GM21360 (cell line): Measurements from ENCODE around the gene GZMB.
A peak's percentile ranks its signal among the peaks of the same experiment; 100 is the strongest.
"Not testable (repeated sequence)": the region's sequence is repeated elsewhere in the genome, so short reads cannot be mapped to it uniquely, and the experiment has no call there.

Experiments used
- ATAC-seq: cut with Tn5 transposase; IDR thresholded peaks from one replicate; pipeline ENCODE4 v1.9.1; 2021; ENCODE audit warnings: mild to moderate bottlenecking, moderate library complexity; ENCODE audit not compliant: unreplicated experiment

The GZMB gene

GRCh38 chr14:24631749-24632335, 2.1 kb downstream of the GZMB start:
- ATAC-seq = no peak

- no peak for ATAC-seq
Measured at GRCh38 chr14:24630872-24631477, 3.0 kb downstream of the GZMB start.

- no peak for ATAC-seq
Measured at GRCh38 chr14:24630087-24630871, 3.7 kb downstream of the GZMB start.

DNA sequence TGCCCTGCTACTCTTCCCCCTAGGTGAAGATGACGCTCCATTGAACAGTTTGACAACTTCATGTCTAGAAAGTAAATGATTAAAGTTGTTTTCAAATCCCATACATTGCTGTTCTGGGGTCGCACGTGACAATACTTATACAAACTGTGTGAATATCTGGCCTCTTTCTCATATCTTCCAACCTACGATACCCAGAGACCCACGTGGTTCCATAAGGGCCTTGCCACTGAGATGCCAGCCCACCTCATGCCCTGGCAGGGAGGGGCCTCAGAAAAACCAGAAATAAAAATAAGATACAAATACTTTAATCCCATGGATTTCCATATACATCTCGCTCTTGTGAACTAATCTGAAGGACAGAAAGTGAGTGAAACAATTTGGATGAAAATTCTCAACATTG, 4.5 kb downstream of the GZMB start:
- ATAC-seq = no peak

- no peak for ATAC-seq
Measured at GRCh38 chr14:24613747-24614146, 20.2 kb downstream of the GZMB start.

- ATAC-seq = no peak
Measured at GRCh38 chr14:24613241-24613640, 20.7 kb downstream of the GZMB start.

GRCh38 chr14:24612196-24612595, 21.8 kb downstream of the GZMB start:
- no peak for ATAC-seq

DNA sequence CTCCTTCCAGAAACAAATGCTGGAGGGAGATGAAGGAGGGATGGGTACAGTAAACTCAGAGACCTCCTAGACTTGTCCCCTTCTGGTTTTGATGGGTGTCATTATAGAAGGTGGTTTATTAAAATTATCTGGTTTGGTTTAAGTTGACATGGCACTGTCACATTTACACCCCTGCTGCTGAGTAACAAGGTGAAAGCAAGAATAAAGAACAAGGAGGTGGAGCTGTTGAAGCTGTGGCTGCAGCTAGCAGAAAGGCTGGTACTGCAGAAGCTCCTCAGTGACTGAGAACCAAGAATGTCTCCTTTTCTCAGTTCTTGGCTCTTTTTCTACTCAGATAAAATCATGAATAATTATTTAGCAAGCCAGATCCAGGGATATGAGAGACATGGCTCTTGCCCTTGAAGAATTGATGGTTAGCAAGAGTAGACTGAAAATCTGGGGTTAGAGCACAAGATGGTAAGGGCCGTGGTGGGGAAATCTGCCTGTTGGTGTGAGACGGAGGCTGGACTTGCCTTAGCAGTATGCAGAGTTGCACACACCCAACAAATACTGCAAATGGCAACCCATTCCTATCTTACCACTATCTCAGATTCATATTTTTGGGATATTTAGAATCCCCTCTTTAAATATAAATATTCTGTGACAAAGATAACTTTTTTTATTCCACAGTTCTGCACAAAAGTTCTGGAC, 24.2 kb downstream of the GZMB start, which contains the start of gene GZMH:
TSS of gene GZMH (minus strand) at position 31 of the 690 bp plus-strand sequence. CDS start 72 bp downstream, outside the sequence.
- no peak for ATAC-seq

DNA sequence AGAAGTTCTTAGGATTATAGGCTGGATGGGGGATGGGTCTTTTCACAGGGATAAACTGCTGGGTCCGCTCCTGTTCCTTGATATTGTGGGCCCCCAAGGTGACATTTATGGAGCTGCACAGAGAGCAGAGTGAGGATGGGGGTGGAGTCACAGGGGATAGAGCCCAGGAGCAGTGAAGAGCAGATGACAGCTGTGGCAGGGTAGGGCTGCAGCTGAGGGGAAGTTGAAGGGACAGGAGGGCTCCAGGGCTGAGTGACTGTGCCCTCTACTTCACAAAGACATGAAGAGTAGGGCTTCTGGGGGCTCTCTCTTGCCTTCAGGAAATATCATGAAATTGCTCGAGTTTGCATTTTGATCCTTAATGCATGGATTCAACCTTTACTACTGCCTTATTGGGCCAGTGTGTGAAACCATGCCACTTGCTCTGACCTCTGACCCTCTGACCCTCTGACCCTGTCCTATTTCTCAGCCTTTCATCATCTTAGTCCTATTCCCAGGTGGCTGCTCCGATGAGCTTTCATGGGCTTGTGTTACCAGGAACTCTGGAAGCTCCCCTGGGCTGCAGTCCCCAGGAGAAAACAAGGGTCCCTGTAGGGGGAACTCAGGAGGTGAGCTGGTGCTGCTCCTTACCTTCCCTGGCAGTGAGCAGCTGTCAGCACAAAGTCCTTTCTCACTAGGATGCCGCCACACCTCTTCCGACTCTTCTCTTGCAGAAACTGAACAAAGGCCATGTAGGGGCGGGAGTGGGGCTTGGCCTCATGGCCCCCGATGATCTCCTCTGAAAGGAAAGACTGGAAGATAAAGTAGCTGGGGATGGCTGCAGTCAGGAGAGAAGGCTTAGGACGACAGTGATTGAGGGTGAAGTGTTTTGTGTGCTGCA, 26.1 kb downstream of the GZMB start:
- no peak for ATAC-seq

DNA sequence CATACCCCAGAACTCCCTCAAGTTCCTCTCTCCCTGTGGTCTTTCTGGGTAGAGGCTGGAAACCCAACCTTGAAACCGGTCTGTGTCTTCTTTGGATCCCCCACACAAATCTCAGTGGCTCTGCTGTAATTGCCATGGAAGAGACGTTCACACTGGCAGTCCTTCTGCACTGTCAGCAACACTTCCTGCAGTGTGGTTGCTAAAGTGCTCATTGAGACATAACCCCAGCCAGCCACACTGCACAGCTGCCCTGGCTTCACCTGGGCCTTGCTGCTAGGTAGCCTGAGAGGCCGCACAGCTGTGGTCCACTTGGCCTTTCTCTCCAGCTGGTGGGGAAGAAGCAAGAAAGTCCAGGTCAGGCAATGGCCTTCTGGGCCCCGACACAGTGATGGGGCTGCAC, 26.9 kb downstream of the GZMB start:
- ATAC-seq = no peak

- no peak for ATAC-seq
Measured at GRCh38 chr14:24606297-24606696, 27.7 kb downstream of the GZMB start.

DNA sequence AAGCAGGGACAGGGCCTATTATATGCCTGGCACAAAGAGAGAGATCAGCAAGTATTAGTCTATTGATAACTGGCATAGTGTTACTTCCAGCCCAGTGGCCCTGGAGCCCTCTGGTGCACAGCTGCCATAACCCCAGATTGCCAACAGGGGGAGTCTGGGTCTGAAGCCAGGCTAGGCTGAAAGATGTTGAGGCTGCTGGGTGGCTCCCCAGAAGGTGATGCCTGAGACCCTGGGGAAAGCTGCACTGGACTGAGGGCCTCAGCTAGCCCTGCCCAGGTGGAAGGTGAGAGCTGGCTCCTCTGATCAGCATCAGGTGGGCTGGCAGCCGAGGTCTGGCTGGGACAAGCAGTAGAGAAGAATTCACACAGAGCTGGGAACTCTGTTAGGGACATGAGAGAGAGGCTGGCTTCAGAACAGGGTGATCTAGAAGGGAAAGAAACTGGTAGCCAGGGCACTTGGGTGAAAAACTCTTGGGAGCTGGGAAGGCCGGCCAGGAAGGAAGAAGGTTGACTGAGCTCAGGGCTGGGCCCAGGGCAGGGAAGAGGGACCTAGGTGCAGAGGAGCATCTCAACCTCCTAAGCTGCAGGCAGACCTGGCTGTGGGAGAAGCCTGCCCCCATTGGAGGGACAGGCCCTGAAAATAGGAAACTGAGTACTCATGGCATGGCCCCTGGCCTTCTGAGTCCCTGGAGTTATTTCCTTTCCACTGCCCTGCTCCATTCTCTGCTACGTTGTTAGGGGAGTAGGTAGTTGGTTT, 28.4 kb downstream of the GZMB start:
- peak; percentile 79 for ATAC-seq

- no peak for ATAC-seq
Measured at GRCh38 chr14:24597403-24597802, 36.6 kb downstream of the GZMB start.

DNA sequence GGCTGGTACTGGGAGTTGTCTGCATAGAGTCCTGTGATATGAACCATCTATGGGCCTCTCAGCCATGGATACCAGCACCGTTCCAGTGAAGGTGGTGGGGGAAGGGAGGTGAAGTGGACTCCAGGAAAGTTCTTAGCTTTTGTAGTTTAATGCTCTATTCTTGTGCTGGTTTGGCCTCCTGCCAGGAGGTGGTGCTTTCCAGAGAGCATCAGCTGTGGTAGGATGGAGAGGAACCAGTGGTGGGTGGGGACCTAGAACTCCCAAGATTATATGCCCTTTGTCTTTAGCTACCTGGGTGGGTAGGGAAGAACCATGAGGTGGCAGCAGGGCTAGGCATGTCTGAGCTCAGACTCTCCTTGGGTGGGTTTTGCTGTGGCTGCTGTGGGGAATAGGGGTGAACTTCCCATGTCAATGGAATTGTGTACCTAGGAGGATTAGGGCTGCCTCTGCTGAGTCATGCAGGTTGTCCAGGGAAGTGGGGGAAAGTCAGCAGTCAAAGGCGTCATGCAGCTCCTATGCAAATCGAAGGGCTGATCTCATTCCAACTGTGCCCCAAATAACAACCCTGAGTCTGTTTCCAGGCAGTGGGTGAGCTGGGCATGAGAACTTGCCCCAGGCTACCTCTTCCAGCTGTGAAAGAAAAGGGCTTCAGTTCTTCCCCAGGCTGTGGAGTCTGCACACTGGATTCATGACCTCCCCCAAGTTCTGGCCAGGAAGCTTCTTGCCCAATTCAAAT, 38.7 kb downstream of the GZMB start:
- ATAC-seq = no peak

DNA sequence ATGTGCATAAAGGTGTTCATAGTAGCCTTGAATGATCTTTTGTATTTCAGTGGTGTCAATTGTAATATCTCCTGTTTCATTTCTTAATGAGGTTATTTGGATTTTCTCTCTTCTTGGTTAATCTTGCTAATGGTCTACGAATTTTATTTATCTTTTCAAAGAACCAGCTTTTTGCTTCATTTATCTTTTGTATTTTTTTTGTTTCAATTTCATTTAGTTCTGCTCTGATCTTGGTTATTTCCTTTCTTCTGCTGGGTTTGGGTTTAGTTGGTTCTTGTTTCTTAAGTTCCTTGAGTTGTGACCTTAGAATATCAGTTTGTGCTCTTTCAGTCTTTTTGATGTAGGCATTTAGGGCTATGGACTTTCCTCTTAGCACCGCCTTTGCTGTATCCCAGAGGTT, 43.0 kb downstream of the GZMB start:
- not testable (repeated sequence) for ATAC-seq

GRCh38 chr14:24584402-24584801, 49.6 kb downstream of the GZMB start:
- ATAC-seq = not testable (repeated sequence)
